ENCODE data around the gene DNAH6. TPM values are rescaled to one million over a fixed set of nuclear protein-coding genes. Genes with fewer than 3 reads are reported as not detected.

Gene DNAH6
- total RNA-seq, 2 experiments from 2014 or later, result 0.60 to 1.00 TPM

- no peak for DNase-seq
- H3K9me3 Mint-ChIP-seq, result peaks cover 3% of the 10 kb centered on the region
- no peak overlapping the region for H3K4me3 Mint-ChIP-seq
- H3K36me3 Mint-ChIP-seq (ENCODE audit: low read depth), result no peaks in the 10 kb centered on the region
- POLR2A ChIA-PET, result no interaction called here
- peaks cover 11% of the 10 kb centered on the region for H3K4me1 Mint-ChIP-seq
- CTCF ChIA-PET, result no interaction called here
- no peak overlapping the region for H3K27ac Mint-ChIP-seq
- H3K27me3 Mint-ChIP-seq, result no peaks in the 10 kb centered on the region
Measured at GRCh38 chr2:84686783-84687476, 170.6 kb downstream of the DNAH6 start.

GRCh38 chr2:84687498-84688149, 171.3 kb downstream of the DNAH6 start:
- Mint-ChIP-seq H3K36me3 (ENCODE audit: low read depth) (peaks cover 1% of the 10 kb centered on the region), H3K27ac (no peak overlapping the region), H3K4me3 (no peak overlapping the region), H3K9me3 (no peaks in the 10 kb centered on the region), H3K4me1 (peaks cover 11% of the 10 kb centered on the region), H3K27me3 (no peaks in the 10 kb centered on the region)
- ChIA-PET POLR2A (no interaction called here), CTCF (interaction anchor here (1.2 kb wide), 1 partner anchor 25 kb away, joined by 3 read pairs; no protein-coding TSS in a partner anchor)
- no peak for DNase-seq

- Mint-ChIP-seq H3K27ac (no peak overlapping the region), H3K36me3 (ENCODE audit: low read depth) (peaks cover 8% of the 10 kb centered on the region), H3K27me3 (no peaks in the 10 kb centered on the region), H3K4me1 (peaks cover 24% of the 10 kb centered on the region), H3K9me3 (no peaks in the 10 kb centered on the region), H3K4me3 (no peak overlapping the region)
- CTCF ChIA-PET, result interaction anchor here (1.0 to 1.4 kb wide), 2 partner anchors 9 to 15 kb away, joined by 3 read pairs; no protein-coding TSS in a partner anchor
- POLR2A ChIA-PET, result interaction anchor here (0.7 kb wide), 1 partner anchor 43 kb away, joined by 4 read pairs; no protein-coding TSS in a partner anchor
- DNase-seq, result no peak
Measured at GRCh38 chr2:84690225-84690624, 173.9 kb downstream of the DNAH6 start.

GRCh38 chr2:84694088-84694622, 177.9 kb downstream of the DNAH6 start:
- Mint-ChIP-seq H3K27ac (peak overlapping the region; percentile 73), H3K4me3 (peak overlapping the region; percentile 22), H3K36me3 (ENCODE audit: low read depth) (peaks cover 8% of the 10 kb centered on the region), H3K27me3 (no peaks in the 10 kb centered on the region), H3K9me3 (peaks cover 1% of the 10 kb centered on the region), H3K4me1 (peaks cover 15% of the 10 kb centered on the region)
- CTCF ChIA-PET, result no interaction called here
- DNase-seq, result peak; percentile 20
- POLR2A ChIA-PET, result no interaction called here

GRCh38 chr2:84697895-84698294, 181.6 kb downstream of the DNAH6 start:
- Mint-ChIP-seq H3K27me3 (no peaks in the 10 kb centered on the region), H3K36me3 (ENCODE audit: low read depth) (peaks cover 15% of the 10 kb centered on the region), H3K9me3 (peaks cover 26% of the 10 kb centered on the region), H3K4me1 (peaks cover 15% of the 10 kb centered on the region), H3K4me3 (no peak overlapping the region), H3K27ac (no peak overlapping the region)
- ChIA-PET POLR2A (no interaction called here), CTCF (no interaction called here)
- no peak for DNase-seq

- no peak for DNase-seq
- ChIA-PET CTCF (interaction anchor here (1.1 kb wide), 1 partner anchor 226 kb away, joined by 3 read pairs; no protein-coding TSS in a partner anchor), POLR2A (no interaction called here)
- peaks cover 29% of the 10 kb centered on the region for H3K9me3 Mint-ChIP-seq
- no peak overlapping the region for H3K4me3 Mint-ChIP-seq
- H3K27me3 Mint-ChIP-seq, result no peaks in the 10 kb centered on the region
- H3K36me3 Mint-ChIP-seq (ENCODE audit: low read depth), result peaks cover 11% of the 10 kb centered on the region
- no peak overlapping the region for H3K27ac Mint-ChIP-seq
- H3K4me1 Mint-ChIP-seq, result peaks cover 3% of the 10 kb centered on the region
Measured at GRCh38 chr2:84700006-84700405, 183.7 kb downstream of the DNAH6 start.

GRCh38 chr2:84701880-84702279, 185.6 kb downstream of the DNAH6 start:
- POLR2A ChIA-PET, result no interaction called here
- Mint-ChIP-seq H3K4me1 (peaks cover 6% of the 10 kb centered on the region), H3K27me3 (no peaks in the 10 kb centered on the region), H3K4me3 (no peak overlapping the region), H3K9me3 (peaks cover 29% of the 10 kb centered on the region), H3K27ac (no peak overlapping the region), H3K36me3 (ENCODE audit: low read depth) (peaks cover 11% of the 10 kb centered on the region)
- DNase-seq, result no peak
- CTCF ChIA-PET, result interaction anchor here (1.3 kb wide), 1 partner anchor 12 kb away, joined by 3 read pairs; no protein-coding TSS in a partner anchor

- Mint-ChIP-seq H3K4me3 (no peak overlapping the region), H3K9me3 (peaks cover 29% of the 10 kb centered on the region), H3K27me3 (no peaks in the 10 kb centered on the region), H3K27ac (no peak overlapping the region), H3K4me1 (peaks cover 6% of the 10 kb centered on the region), H3K36me3 (ENCODE audit: low read depth) (peaks cover 12% of the 10 kb centered on the region)
- ChIA-PET CTCF (interaction anchor here (1.8 kb wide), 1 partner anchor 38 kb away, joined by 3 read pairs; no protein-coding TSS in a partner anchor), POLR2A (no interaction called here)
- no peak for DNase-seq
Measured at GRCh38 chr2:84702941-84703340, 186.6 kb downstream of the DNAH6 start.

- DNase-seq, result no peak
- H3K4me1 Mint-ChIP-seq, result peaks cover 8% of the 10 kb centered on the region
- H3K36me3 Mint-ChIP-seq (ENCODE audit: low read depth), result peaks cover 12% of the 10 kb centered on the region
- H3K4me3 Mint-ChIP-seq, result no peak overlapping the region
- H3K9me3 Mint-ChIP-seq, result peaks cover 29% of the 10 kb centered on the region
- ChIA-PET POLR2A (no interaction called here), CTCF (interaction anchor here (1.4 to 1.8 kb wide), 2 partner anchors 13 to 37 kb away, joined by 3 read pairs; no protein-coding TSS in a partner anchor)
- H3K27me3 Mint-ChIP-seq, result no peaks in the 10 kb centered on the region
- H3K27ac Mint-ChIP-seq, result no peak overlapping the region
Measured at GRCh38 chr2:84703831-84704230, 187.5 kb downstream of the DNAH6 start.

- DNase-seq, result no peak
Measured at GRCh38 chr2:84704505-84705244, 188.4 kb downstream of the DNAH6 start.

GRCh38 chr2:84705858-84706257, 189.6 kb downstream of the DNAH6 start:
- Mint-ChIP-seq H3K4me3 (no peak overlapping the region), H3K36me3 (ENCODE audit: low read depth) (peaks cover 19% of the 10 kb centered on the region), H3K4me1 (peaks cover 8% of the 10 kb centered on the region), H3K27ac (no peak overlapping the region), H3K9me3 (peaks cover 24% of the 10 kb centered on the region), H3K27me3 (no peaks in the 10 kb centered on the region)
- CTCF ChIA-PET, result interaction anchor here (0.8 to 1.5 kb wide), 2 partner anchors 16 to 31 kb away, joined by 3 read pairs; no protein-coding TSS in a partner anchor
- POLR2A ChIA-PET, result no interaction called here
- DNase-seq, result no peak

More at GRCh38 chr2:84704505-84705244, 188.4 kb downstream of the DNAH6 start:
- Mint-ChIP-seq H3K27me3 (no peaks in the 10 kb centered on the region), H3K4me3 (no peak overlapping the region), H3K4me1 (peaks cover 8% of the 10 kb centered on the region), H3K9me3 (peaks cover 32% of the 10 kb centered on the region), H3K36me3 (ENCODE audit: low read depth) (peaks cover 18% of the 10 kb centered on the region), H3K27ac (no peak overlapping the region)
- POLR2A ChIA-PET, result no interaction called here
- CTCF ChIA-PET, result interaction anchor here (1.4 to 1.8 kb wide), 3 partner anchors 12 to 36 kb away, joined by 3 read pairs; no protein-coding TSS in a partner anchor

- Mint-ChIP-seq H3K4me1 (peaks cover 8% of the 10 kb centered on the region), H3K27me3 (no peaks in the 10 kb centered on the region), H3K4me3 (no peak overlapping the region), H3K36me3 (ENCODE audit: low read depth) (peaks cover 14% of the 10 kb centered on the region), H3K27ac (peak overlapping the region; percentile 47), H3K9me3 (peaks cover 10% of the 10 kb centered on the region)
- CTCF ChIA-PET, result interaction anchor here (1.1 to 1.4 kb wide), 3 partner anchors 9 to 179 kb away, joined by 3 read pairs; no protein-coding TSS in a partner anchor
- no peak for DNase-seq
- POLR2A ChIA-PET, result no interaction called here
Measured at GRCh38 chr2:84708442-84708841, 192.1 kb downstream of the DNAH6 start.
